Rectal smooth muscle tissue (tissue), 1 donor: Measurements from ENCODE around the gene MLIP.
"Not testable (repeated sequence)": the region's sequence is repeated elsewhere in the genome, so short reads cannot be mapped to it uniquely, and the experiment has no call there.

Experiments
- H3K27ac ChIP-seq: one replicate; pipeline ENCODE4 v1.7.0; 2013; ENCODE audit warnings: low read depth, low read length, inconsistent platforms
- H3K27me3 ChIP-seq: one replicate; pipeline ENCODE4 v1.7.0; 2013; ENCODE audit warnings: low read length; ENCODE audit not compliant: control insufficient read depth, insufficient read depth
- H3K36me3 ChIP-seq: one replicate; pipeline ENCODE4 v1.7.0; 2013; ENCODE audit warnings: low read length; ENCODE audit not compliant: control insufficient read depth, insufficient read depth
- H3K4me1 ChIP-seq: one replicate; pipeline ENCODE4 v1.7.0; 2013; ENCODE audit warnings: low read length; ENCODE audit not compliant: control insufficient read depth, insufficient read depth
- H3K4me3 ChIP-seq: one replicate; pipeline ENCODE4 v1.7.0; 2013; ENCODE audit warnings: low read length
- H3K9ac ChIP-seq: one replicate; pipeline ENCODE4 v1.7.0; 2013; ENCODE audit warnings: low read length

The MLIP gene

GRCh38 chr6:54185885-54186284 lies 74.6 kb downstream of the MLIP start:
- H3K4me3 ChIP-seq, result no peak overlapping the region
- no peaks in the 10 kb centered on the region for H3K36me3 ChIP-seq
- no peak overlapping the region for H3K27ac ChIP-seq
- no peak overlapping the region for H3K9ac ChIP-seq
- no peaks in the 10 kb centered on the region for H3K27me3 ChIP-seq
- H3K4me1 ChIP-seq, result no peaks in the 10 kb centered on the region

GRCh38 chr6:54188846-54189245 lies 77.6 kb downstream of the MLIP start:
- Histone ChIP-seq H3K9ac (no peak overlapping the region), H3K27me3 (no peaks in the 10 kb centered on the region), H3K36me3 (no peaks in the 10 kb centered on the region), H3K4me1 (no peaks in the 10 kb centered on the region), H3K27ac (no peak overlapping the region), H3K4me3 (no peak overlapping the region)

GRCh38 chr6:54191461-54191860 lies 80.2 kb downstream of the MLIP start:
- Histone ChIP-seq H3K4me3 (no peak overlapping the region), H3K27me3 (no peaks in the 10 kb centered on the region), H3K4me1 (no peaks in the 10 kb centered on the region), H3K27ac (no peak overlapping the region), H3K9ac (no peak overlapping the region), H3K36me3 (no peaks in the 10 kb centered on the region)

GRCh38 chr6:54192993-54193392 lies 81.8 kb downstream of the MLIP start:
- no peak overlapping the region for H3K4me3 ChIP-seq
- no peak overlapping the region for H3K9ac ChIP-seq
- no peaks in the 10 kb centered on the region for H3K36me3 ChIP-seq
- H3K27ac ChIP-seq, result no peak overlapping the region
- no peaks in the 10 kb centered on the region for H3K4me1 ChIP-seq
- no peaks in the 10 kb centered on the region for H3K27me3 ChIP-seq

- Histone ChIP-seq H3K27ac (no peak overlapping the region), H3K9ac (no peak overlapping the region), H3K4me3 (no peak overlapping the region), H3K27me3 (no peaks in the 10 kb centered on the region), H3K36me3 (no peaks in the 10 kb centered on the region), H3K4me1 (no peaks in the 10 kb centered on the region)
Measured at GRCh38 chr6:54193560-54193959, 82.3 kb downstream of the MLIP start.

GRCh38 chr6:54194067-54194466 lies 82.8 kb downstream of the MLIP start:
- no peak overlapping the region for H3K27ac ChIP-seq
- H3K27me3 ChIP-seq, result no peaks in the 10 kb centered on the region
- H3K4me3 ChIP-seq, result no peak overlapping the region
- H3K36me3 ChIP-seq, result no peaks in the 10 kb centered on the region
- H3K9ac ChIP-seq, result no peak overlapping the region
- H3K4me1 ChIP-seq, result no peaks in the 10 kb centered on the region

- Histone ChIP-seq H3K4me1 (no peaks in the 10 kb centered on the region), H3K36me3 (no peaks in the 10 kb centered on the region), H3K27me3 (no peaks in the 10 kb centered on the region), H3K9ac (no peak overlapping the region), H3K4me3 (no peak overlapping the region), H3K27ac (no peak overlapping the region)
Measured at GRCh38 chr6:54195637-54196036, 84.4 kb downstream of the MLIP start.

GRCh38 chr6:54196905-54197304 lies 85.7 kb downstream of the MLIP start:
- Histone ChIP-seq H3K4me3 (no peak overlapping the region), H3K27me3 (no peaks in the 10 kb centered on the region), H3K9ac (no peak overlapping the region), H3K4me1 (no peaks in the 10 kb centered on the region), H3K27ac (no peak overlapping the region), H3K36me3 (no peaks in the 10 kb centered on the region)

- no peaks in the 10 kb centered on the region for H3K27me3 ChIP-seq
- no peak overlapping the region for H3K9ac ChIP-seq
- H3K27ac ChIP-seq, result no peak overlapping the region
- no peak overlapping the region for H3K4me3 ChIP-seq
- no peaks in the 10 kb centered on the region for H3K4me1 ChIP-seq
- no peaks in the 10 kb centered on the region for H3K36me3 ChIP-seq
Measured at GRCh38 chr6:54198134-54198533, 86.9 kb downstream of the MLIP start.

- H3K4me1 ChIP-seq, H3K36me3 ChIP-seq, H3K27me3 ChIP-seq, H3K9ac ChIP-seq, H3K4me3 ChIP-seq, H3K27ac ChIP-seq: not testable (repeated sequence)
Measured at GRCh38 chr6:54203474-54204035, 92.3 kb downstream of the MLIP start.

- Histone ChIP-seq H3K4me3 (no peak overlapping the region), H3K36me3 (no peaks in the 10 kb centered on the region), H3K4me1 (no peaks in the 10 kb centered on the region), H3K9ac (no peak overlapping the region), H3K27me3 (no peaks in the 10 kb centered on the region), H3K27ac (no peak overlapping the region)
Measured at GRCh38 chr6:54204921-54205591, 93.8 kb downstream of the MLIP start.

GRCh38 chr6:54206510-54206909 lies 95.3 kb downstream of the MLIP start:
- H3K36me3 ChIP-seq, result no peaks in the 10 kb centered on the region
- H3K27ac ChIP-seq, result no peak overlapping the region
- H3K27me3 ChIP-seq, result no peaks in the 10 kb centered on the region
- no peak overlapping the region for H3K4me3 ChIP-seq
- H3K4me1 ChIP-seq, result no peaks in the 10 kb centered on the region
- no peak overlapping the region for H3K9ac ChIP-seq

- H3K4me3 ChIP-seq, H3K27me3 ChIP-seq: not testable (repeated sequence)
Measured at GRCh38 chr6:54209983-54210382, 98.7 kb downstream of the MLIP start.

More at GRCh38 chr6:54209983-54210382, 98.7 kb downstream of the MLIP start:
- not testable (repeated sequence) for H3K9ac ChIP-seq, H3K27ac ChIP-seq, H3K4me1 ChIP-seq, H3K36me3 ChIP-seq
